ENCODE results near the gene AFMID.

AFMID gene

GRCh38 chr17:78180083-78180482 lies 7.1 kb upstream of the AFMID start:
- no peak for DNase-seq (ENCODE audit: low read depth in 2 of 2)

GRCh38 chr17:78180508-78180907 lies 6.7 kb upstream of the AFMID start:
- no peak for DNase-seq (ENCODE audit: low read depth in 2 of 2)

- DNase-seq (ENCODE audit: low read depth in 2 of 2): no peak
Measured at GRCh38 chr17:78182504-78182903, 4.7 kb upstream of the AFMID start.

GRCh38 chr17:78183916-78184315 lies 3.2 kb upstream of the AFMID start:
- no peak for DNase-seq (ENCODE audit: low read depth in 2 of 2)

DNA sequence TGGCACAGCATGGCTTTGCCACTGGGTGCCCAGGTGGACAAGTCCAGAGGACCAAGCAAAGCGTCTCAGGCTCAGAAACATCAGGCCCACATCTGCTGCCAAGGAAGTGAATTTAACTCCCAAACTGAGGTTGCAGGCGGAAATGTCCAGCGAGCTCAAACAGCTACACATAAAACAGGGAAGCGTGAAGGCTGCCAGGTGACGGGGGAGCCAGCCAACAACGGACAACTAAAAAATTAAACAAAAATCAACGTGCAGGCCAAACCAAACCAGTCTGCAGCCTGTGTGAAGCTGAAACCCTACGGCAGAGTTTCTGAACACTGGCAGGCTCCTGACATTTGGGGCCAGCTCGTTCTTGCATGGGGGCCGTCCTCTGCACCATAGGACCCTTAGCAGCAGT lies 2.8 kb upstream of the AFMID start:
- DNase-seq (ENCODE audit: low read depth in 2 of 2): no peak

DNA sequence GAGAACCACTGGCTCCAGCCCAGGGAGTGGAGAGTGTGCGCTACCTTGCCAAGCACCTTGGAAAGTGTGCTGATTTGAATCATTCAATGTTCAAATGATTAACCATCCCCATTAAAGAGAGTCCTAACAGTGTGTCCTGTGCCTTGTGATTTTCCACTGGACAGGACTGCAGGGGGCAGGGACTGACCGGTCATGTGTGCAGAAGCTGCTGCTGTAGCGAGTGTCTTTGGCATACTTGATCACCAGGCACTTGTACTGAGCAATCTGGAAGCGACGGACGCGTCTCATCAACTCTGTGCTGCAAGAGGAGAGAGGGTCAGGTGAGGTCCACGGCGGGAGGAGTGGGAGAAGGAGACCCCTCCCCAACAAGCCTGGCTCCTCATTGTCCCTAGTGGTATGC lies 2.3 kb upstream of the AFMID start:
- no peak for DNase-seq (ENCODE audit: low read depth in 2 of 2)

DNA sequence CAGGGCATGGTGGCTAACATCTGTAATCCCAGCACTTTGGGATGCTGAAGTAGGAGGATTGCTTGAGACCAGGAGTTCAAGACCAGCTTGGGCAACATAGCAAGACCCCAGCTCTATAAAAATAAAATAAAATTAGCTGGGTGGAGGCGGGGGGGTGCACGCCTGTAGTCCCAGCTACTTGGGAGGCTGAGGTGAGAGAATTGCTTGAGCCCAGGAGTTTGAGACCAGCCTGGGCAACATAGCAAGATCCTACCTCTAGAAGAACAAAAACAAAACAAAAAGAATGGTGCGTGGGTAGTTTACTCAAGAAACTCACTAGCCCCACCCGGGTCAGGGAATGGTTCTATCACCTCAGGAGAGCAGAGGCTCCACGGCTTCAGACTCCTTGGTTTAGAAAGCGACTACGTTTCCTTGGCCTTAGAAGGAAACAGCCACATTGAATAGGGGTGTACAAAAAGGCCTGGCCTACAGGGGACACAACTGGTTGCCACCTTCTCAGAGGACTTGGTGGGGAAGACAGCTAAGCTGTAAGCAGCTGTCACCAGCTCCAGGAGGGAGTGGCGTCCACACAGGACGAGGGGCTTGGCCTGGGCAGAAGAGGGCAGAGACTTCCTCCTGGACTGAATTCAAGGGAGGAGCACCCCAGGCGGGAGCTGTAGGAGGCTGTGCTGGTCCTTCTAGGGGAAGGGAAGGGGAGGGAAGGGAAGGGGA lies 1.0 kb upstream of the AFMID start:
- no peak for DNase-seq (ENCODE audit: low read depth in 2 of 2)

- DNase-seq (ENCODE audit: low read depth in 2 of 2): no peak
Measured at GRCh38 chr17:78196716-78197115, 9.6 kb downstream of the AFMID start.

- no peak for DNase-seq (ENCODE audit: low read depth in 2 of 2)
Measured at GRCh38 chr17:78197147-78197832, 10.1 kb downstream of the AFMID start.

- no peak for DNase-seq (ENCODE audit: low read depth in 2 of 2)
Measured at GRCh38 chr17:78200451-78200850, 13.3 kb downstream of the AFMID start.

DNA sequence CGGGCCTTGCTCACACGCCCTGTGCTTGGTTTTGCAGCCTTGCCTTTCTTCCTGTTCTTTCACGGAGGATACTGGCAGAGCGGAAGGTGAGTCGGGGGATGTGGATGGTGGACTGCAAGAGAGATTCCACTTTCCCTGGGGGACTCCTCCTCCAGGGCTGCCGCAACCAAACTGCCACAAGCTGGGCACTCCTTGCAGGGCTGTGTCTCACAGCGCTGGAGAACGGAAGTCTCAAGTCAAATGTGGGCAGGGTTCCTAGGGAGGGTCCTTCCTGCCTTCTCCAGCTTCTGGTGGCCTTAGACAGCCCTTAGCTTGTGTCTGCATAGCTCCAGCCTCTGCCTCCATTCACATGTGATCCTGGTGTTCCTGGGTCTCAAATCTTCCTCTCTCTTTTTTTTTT lies 15.5 kb downstream of the AFMID start:
- DNase-seq (ENCODE audit: low read depth in 2 of 2): no peak

- no peak for DNase-seq (ENCODE audit: low read depth in 2 of 2)
Measured at GRCh38 chr17:78204387-78205123, 17.4 kb downstream of the AFMID start.

DNA sequence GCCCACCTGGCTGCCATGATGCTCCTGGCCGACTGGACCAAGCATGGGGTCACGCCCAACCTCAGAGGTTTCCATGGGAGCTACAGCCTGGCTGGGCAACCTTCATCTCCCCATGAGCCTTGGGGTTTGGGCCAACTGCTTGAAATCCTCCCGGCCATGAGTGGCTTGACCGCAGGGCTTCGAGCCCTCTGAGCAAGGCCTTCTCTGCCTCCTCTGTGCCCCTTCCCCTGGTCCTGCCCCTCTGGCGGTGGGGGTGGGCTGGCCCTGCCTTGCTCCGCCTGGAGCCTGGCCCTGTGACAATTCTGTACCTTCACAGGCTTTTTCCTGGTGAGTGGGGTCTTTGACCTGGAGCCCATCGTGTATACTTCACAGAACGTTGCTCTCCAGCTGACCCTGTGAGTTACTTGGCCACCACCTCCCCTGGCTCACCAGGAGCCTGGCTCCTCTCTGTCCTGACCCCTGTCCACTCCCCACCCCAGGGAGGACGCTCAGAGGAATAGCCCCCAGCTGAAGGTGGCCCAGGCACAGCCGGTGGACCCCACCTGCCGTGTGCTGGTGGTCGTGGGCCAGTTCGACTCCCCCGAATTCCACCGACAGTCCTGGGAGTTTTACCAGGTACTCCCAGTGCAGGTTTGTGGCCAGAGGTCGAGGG lies 18.1 kb downstream of the AFMID start:
- no peak for DNase-seq (ENCODE audit: low read depth in 2 of 2)

GRCh38 chr17:78206298-78206697 lies 19.1 kb downstream of the AFMID start:
- no peak for DNase-seq (ENCODE audit: low read depth in 2 of 2)

DNA sequence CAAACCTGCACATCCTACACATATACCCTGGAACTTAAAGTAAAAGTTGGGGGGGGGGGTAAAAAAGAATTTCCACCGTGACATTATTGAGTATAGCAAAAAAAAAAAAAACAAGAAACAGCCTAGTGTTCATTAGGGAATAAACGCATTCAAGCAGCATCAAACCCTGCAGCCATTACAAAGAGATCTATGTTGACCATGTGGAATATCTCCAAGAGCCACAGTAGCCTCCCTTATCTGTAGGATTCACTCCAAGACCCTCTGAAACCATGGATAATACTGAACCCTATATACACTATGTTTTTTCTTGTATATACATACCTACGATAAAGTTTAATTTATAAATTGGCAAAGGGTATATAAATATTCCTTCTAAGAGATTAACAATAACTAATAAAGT lies 21.3 kb downstream of the AFMID start:
- no peak for DNase-seq (ENCODE audit: low read depth in 2 of 2)

GRCh38 chr17:78210111-78210510 lies 22.9 kb downstream of the AFMID start:
- DNase-seq (ENCODE audit: low read depth in 2 of 2): no peak

DNA sequence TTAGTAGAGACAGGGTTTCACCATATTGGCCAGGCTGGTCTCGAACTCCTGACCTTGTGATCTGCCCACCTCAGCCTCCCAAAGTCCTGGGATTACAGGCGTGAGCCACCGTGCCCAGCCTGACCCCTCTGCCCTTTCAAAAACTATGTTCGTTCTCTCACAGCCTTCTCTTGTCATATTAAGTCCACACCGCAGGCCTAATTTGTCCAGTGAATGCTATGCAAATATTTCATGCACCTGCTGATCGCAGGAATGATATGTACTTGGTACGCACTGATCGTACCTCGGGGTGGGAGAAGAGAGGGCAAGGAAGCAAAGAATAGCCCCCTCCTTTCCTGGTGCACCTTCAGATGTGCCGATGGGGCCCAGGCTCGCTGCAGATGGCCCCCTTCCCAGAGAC lies 23.9 kb downstream of the AFMID start:
- no peak for DNase-seq (ENCODE audit: low read depth in 2 of 2)

DNA sequence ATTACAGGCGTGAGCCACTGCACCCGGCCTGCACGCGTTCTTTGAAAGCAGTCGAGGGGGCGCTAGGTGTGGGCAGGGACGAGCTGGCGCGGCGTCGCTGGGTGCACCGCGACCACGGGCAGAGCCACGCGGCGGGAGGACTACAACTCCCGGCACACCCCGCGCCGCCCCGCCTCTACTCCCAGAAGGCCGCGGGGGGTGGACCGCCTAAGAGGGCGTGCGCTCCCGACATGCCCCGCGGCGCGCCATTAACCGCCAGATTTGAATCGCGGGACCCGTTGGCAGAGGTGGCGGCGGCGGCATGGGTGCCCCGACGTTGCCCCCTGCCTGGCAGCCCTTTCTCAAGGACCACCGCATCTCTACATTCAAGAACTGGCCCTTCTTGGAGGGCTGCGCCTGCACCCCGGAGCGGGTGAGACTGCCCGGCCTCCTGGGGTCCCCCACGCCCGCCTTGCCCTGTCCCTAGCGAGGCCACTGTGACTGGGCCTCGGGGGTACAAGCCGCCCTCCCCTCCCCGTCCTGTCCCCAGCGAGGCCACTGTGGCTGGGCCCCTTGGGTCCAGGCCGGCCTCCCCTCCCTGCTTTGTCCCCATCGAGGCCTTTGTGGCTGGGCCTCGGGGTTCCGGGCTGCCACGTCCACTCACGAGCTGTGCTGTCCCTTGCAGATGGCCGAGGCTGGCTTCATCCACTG lies 27.0 kb downstream of the AFMID start, which contains the start of gene BIRC5:
TSS of gene BIRC5 (plus strand) at position 238 of the 690 bp plus-strand sequence. CDS start at position 302, 64 bp downstream.
- peak; percentile 74 to 76 for DNase-seq (ENCODE audit: low read depth in 2 of 2)

- no peak for DNase-seq (ENCODE audit: low read depth in 2 of 2)
Measured at GRCh38 chr17:78214706-78215061, 27.5 kb downstream of the AFMID start.

DNA sequence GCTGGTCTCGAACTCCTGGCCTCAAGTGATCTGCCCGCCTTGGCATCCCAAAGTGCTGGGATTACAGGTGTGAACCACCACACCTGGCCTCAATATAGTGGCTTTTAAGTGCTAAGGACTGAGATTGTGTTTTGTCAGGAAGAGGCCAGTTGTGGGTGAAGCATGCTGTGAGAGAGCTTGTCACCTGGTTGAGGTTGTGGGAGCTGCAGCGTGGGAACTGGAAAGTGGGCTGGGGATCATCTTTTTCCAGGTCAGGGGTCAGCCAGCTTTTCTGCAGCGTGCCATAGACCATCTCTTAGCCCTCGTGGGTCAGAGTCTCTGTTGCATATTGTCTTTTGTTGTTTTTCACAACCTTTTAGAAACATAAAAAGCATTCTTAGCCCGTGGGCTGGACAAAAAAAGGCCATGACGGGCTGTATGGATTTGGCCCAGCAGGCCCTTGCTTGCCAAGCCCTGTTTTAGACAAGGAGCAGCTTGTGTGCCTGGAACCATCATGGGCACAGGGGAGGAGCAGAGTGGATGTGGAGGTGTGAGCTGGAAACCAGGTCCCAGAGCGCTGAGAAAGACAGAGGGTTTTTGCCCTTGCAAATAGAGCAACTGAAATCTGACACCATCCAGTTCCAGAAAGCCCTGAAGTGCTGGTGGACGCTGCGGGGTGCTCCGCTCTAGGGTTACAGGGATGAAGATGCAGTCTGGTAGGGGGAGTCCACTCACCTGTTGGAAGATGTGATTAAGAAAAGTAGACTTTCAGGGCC lies 32.4 kb downstream of the AFMID start:
- no peak for DNase-seq (ENCODE audit: low read depth in 2 of 2)

DNA sequence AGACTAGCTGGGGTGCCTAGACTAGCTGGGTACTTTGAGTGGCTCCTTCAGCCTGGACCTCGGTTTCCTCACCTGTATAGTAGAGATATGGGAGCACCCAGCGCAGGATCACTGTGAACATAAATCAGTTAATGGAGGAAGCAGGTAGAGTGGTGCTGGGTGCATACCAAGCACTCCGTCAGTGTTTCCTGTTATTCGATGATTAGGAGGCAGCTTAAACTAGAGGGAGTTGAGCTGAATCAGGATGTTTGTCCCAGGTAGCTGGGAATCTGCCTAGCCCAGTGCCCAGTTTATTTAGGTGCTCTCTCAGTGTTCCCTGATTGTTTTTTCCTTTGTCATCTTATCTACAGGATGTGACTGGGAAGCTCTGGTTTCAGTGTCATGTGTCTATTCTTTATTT lies 35.9 kb downstream of the AFMID start:
- no peak for DNase-seq (ENCODE audit: low read depth in 2 of 2)
